Karpas-422 (cell line): ENCODE measurements around the gene IQSEC1. TPM values are rescaled to one million over a fixed set of nuclear protein-coding genes. Genes with fewer than 3 reads are reported as not detected.

Experiments
- DNase-seq: peaks from one replicate; pipeline ENCODE4 v3.0.0-alpha.2; 2015
- H2AFZ ChIP-seq: fragments of 200-600 bp; sonication (generic); 2 replicates; pipeline ENCODE4 v1.6.1; 2014; ENCODE audit warnings: antibody characterized with exemption, low read length, mixed read lengths
- H3K27ac ChIP-seq: fragments of 200-600 bp; sonication (generic); 2 replicates; pipeline ENCODE4 v1.5.1; 2014; ENCODE audit warnings: mild to moderate bottlenecking, low read length, moderate library complexity
- H3K27me3 ChIP-seq: fragments of 200-600 bp; sonication (generic); 2 replicates; pipeline ENCODE4 v1.6.1; 2014; ENCODE audit warnings: low read length, mixed read lengths
- H3K36me3 ChIP-seq: fragments of 200-600 bp; sonication (generic); 2 replicates; pipeline ENCODE4 v1.6.1; 2014; ENCODE audit warnings: low read length, mixed read lengths; ENCODE audit not compliant: insufficient read depth
- H3K4me1 ChIP-seq: fragments of 200-600 bp; sonication (generic); 2 replicates; pipeline ENCODE4 v1.6.1; 2014; ENCODE audit warnings: mild to moderate bottlenecking, low read length, mixed read lengths
- H3K4me2 ChIP-seq: fragments of 200-600 bp; sonication (generic); 2 replicates; pipeline ENCODE4 v1.6.1; 2014; ENCODE audit warnings: low read length, low read depth, mild to moderate bottlenecking; ENCODE audit not compliant: poor library complexity, severe bottlenecking
- H3K4me3 ChIP-seq: fragments of 200-600 bp; sonication (generic); 2 replicates; pipeline ENCODE4 v1.5.1; 2014; ENCODE audit warnings: mild to moderate bottlenecking, antibody characterized with exemption, low read length, mixed read lengths
- H3K79me2 ChIP-seq: fragments of 200-600 bp; sonication (generic); 2 replicates; pipeline ENCODE4 v1.6.1; 2014; ENCODE audit warnings: mild to moderate bottlenecking, low read length, mixed read lengths
- H3K9ac ChIP-seq: fragments of 200-600 bp; sonication (generic); 2 replicates; pipeline ENCODE4 v1.6.0; 2014; ENCODE audit warnings: low read length
- H3K9me2 ChIP-seq: fragments of 200-600 bp; sonication (generic), shearing (Covaris generic); replicated peaks from 2 replicates; pipeline ENCODE4 v1.6.0; 2014; ENCODE audit warnings: mild to moderate bottlenecking, low read length, moderate library complexity; ENCODE audit not compliant: insufficient read depth
- H3K9me3 ChIP-seq: fragments of 300-700, 200-600 bp; sonication (generic); 2 replicates; pipeline ENCODE4 v1.6.1; 2014; ENCODE audit warnings: low read length, mixed read lengths
- H4K20me1 ChIP-seq: fragments of 200-600 bp; sonication (generic); 2 replicates; pipeline ENCODE4 v1.6.1; 2014; ENCODE audit warnings: mild to moderate bottlenecking, antibody characterized with exemption, low read length, low read depth; ENCODE audit not compliant: insufficient read depth
- total RNA-seq: library from RNA; depleted of rRNA; stranded (reverse); fragments of >200 nt; shearing (Covaris generic); gene quantifications from 2 replicates; pipeline ENCODE4 v1.2.3, GENCODE V29; 2014; ENCODE audit warnings: low replicate concordance

The IQSEC1 gene
- total RNA-seq, 1 experiment from 2014 or later, result 4.7 TPM

DNA sequence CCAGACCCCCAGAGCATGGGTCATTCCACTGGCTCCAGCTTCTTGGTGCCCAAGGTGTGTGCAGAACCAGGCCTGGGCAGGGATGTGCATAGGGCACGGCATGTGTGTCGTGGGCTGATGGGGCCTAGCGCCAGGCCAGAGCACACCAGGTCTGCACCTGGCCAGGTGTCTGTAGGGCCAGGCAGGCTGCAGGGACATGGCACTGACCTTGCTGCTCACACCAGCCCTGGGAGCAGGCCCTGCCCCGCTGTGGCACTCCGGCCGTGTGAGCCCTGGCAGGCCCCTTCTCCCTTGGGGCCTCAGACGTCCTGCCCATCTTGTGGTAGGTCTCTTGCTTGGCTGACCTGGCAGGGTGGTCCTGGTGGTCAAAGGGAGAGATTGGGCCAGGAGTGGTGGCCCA is 147.6 kb downstream of the IQSEC1 start:
- H3K27me3 ChIP-seq, result no peaks in the 10 kb centered on the region
- no peaks in the 10 kb centered on the region; the same call in 1 of the 2 replicates for H3K4me1 ChIP-seq
- no peak for DNase-seq
- no peaks in the 10 kb centered on the region for H3K9me2 ChIP-seq
- no peak overlapping the region for H2AFZ ChIP-seq
- H3K27ac ChIP-seq, result no peak overlapping the region
- no peaks in the 10 kb centered on the region for H3K36me3 ChIP-seq
- H3K9me3 ChIP-seq, result no peaks in the 10 kb centered on the region
- H3K79me2 ChIP-seq, result no peaks in the 10 kb centered on the region
- H3K9ac ChIP-seq, result no peak overlapping the region
- H3K4me3 ChIP-seq, result no peak overlapping the region
- no peak overlapping the region for H3K4me2 ChIP-seq
- peaks cover 16% of the 10 kb centered on the region; the same call in 1 of the 2 replicates for H4K20me1 ChIP-seq

DNA sequence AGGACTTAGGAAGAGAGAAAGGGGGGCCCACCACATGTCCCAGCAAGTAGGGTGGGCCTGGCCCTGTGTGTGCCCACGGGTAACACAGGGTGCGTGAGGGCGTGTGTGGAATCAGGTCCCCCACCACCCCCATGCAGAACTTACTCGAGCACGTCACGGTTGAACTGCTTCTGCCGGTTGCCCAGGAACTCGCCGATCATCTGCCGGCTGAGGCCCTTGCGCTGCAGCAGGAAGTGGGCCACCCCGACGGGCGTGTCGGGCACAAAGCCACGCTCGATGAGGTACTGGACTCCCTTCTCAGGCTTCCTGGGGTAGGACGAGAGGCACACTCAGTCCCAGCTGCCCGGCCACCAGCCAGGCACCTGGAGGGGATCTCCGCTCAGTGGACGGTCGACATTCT is 148.8 kb downstream of the IQSEC1 start:
- DNase-seq, result no peak
- Histone ChIP-seq H3K4me2 (no peak overlapping the region), H2AFZ (no peak overlapping the region), H3K4me3 (no peak overlapping the region), H3K9ac (no peak overlapping the region), H4K20me1 (peaks cover 8% of the 10 kb centered on the region; the same call in 1 of the 2 replicates), H3K27ac (no peak overlapping the region), H3K36me3 (no peaks in the 10 kb centered on the region), H3K79me2 (no peaks in the 10 kb centered on the region), H3K9me2 (no peaks in the 10 kb centered on the region), H3K9me3 (no peaks in the 10 kb centered on the region), H3K4me1 (no peaks in the 10 kb centered on the region; the same call in 1 of the 2 replicates), H3K27me3 (no peaks in the 10 kb centered on the region)

DNA sequence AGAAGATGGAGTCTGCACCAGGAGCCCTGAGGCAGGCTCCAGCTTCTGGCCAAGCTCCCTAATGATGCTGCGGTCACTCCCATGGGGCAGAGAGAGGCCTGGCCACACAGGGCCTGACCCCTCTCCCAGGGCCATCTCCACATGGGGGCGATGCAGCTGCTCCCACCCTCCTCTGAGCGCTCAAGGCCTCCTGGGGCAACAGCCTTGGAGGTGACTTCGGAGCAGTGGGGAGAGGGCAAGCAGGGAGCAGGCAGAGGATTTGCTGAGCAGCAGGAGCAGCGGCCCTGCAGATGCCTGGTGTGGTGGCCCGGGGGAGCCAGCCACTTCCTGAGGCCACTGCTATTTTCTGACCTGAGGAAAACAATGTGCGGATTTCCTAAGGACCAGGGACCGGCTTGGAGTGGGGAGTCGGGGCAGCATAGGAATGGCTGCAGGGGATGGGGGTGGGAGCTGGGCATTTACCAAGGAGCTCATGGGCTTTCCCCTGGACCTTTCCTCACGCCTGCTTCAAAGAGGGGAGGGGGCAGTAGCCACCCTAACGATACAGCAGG is 150.3 kb downstream of the IQSEC1 start:
- no peaks in the 10 kb centered on the region; the same call in 1 of the 2 replicates for H4K20me1 ChIP-seq
- no peak overlapping the region for H3K27ac ChIP-seq
- H3K4me3 ChIP-seq, result no peak overlapping the region
- H3K36me3 ChIP-seq, result no peaks in the 10 kb centered on the region
- no peaks in the 10 kb centered on the region for H3K9me3 ChIP-seq
- no peaks in the 10 kb centered on the region; the same call in 1 of the 2 replicates for H3K4me1 ChIP-seq
- no peak overlapping the region for H3K9ac ChIP-seq
- H3K79me2 ChIP-seq, result no peaks in the 10 kb centered on the region
- H3K4me2 ChIP-seq, result no peak overlapping the region
- H3K9me2 ChIP-seq, result no peaks in the 10 kb centered on the region
- no peak overlapping the region for H2AFZ ChIP-seq
- DNase-seq, result no peak
- no peaks in the 10 kb centered on the region for H3K27me3 ChIP-seq

DNA sequence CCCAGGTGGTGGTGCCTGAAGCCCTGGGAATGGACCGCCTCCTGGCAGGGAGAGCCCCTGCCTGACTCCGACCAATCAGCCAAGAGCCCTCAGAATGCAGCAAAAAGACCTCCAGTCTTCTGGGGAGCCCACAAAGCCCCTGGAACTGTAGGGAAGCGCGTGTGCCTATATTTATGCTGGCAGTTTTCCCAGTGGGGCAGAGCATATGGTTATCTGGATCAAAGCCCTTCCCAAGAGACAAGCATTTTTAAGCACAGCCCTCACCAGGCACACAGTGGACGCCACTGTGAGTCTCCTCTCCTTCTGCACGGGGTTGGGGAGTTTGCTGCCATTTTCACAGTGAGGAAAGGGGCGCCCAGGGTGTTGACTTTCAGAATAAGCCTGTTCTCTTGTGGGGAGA is 150.9 kb downstream of the IQSEC1 start:
- H3K4me1 ChIP-seq, result no peaks in the 10 kb centered on the region; the same call in 1 of the 2 replicates
- no peaks in the 10 kb centered on the region for H3K9me3 ChIP-seq
- no peak overlapping the region for H3K27ac ChIP-seq
- H3K79me2 ChIP-seq, result no peaks in the 10 kb centered on the region
- no peak overlapping the region for H3K4me3 ChIP-seq
- DNase-seq, result no peak
- no peaks in the 10 kb centered on the region for H3K27me3 ChIP-seq
- H2AFZ ChIP-seq, result no peak overlapping the region
- no peak overlapping the region for H3K4me2 ChIP-seq
- no peak overlapping the region for H3K9ac ChIP-seq
- H3K36me3 ChIP-seq, result no peaks in the 10 kb centered on the region
- H4K20me1 ChIP-seq, result no peaks in the 10 kb centered on the region; the same call in 1 of the 2 replicates
- H3K9me2 ChIP-seq, result no peaks in the 10 kb centered on the region

DNA sequence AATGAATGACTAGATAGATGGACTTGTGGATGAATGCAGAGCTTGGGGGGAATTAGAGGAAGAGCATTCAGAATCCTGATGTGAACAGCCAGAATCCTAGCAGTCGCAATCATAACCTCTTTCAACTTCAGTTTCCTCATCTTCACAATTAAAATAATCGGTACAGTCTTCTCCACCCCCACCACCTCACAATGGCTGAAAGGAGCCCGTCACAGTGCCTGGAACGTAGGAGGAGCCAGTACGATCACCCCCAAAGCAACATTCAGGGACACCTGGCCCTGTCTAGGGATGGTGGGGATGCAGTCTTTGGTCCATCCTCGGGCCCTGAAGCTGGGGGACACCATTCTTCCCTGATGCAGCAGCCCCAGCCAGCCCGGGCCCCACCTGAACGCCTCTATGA is 151.5 kb downstream of the IQSEC1 start:
- Histone ChIP-seq H4K20me1 (no peaks in the 10 kb centered on the region; the same call in 1 of the 2 replicates), H3K4me2 (no peak overlapping the region), H2AFZ (no peak overlapping the region), H3K27me3 (no peaks in the 10 kb centered on the region), H3K27ac (no peak overlapping the region), H3K4me1 (no peaks in the 10 kb centered on the region; the same call in 1 of the 2 replicates), H3K9me3 (no peaks in the 10 kb centered on the region), H3K9ac (no peak overlapping the region), H3K79me2 (no peaks in the 10 kb centered on the region), H3K36me3 (no peaks in the 10 kb centered on the region), H3K4me3 (no peak overlapping the region), H3K9me2 (no peaks in the 10 kb centered on the region)
- DNase-seq, result no peak

DNA sequence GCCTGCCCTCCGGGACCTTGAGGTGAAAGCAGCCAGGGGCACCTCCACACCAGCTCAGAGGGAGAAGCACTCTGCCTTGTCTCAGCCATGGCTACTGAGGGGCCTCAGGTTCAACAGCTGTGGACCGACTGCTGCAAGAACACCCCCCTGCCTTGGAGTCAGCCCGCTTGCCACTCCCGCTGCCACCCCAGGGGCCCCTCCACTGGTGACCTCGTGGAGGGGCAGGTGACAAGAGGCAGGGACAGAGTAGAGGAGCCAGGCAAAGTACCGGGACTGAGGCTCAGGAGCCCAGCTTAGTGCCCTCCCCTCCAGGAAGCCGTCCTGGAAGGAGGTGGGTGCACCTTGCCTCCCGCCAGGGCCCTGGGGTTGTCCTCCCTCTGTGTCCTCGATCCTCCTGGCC is 152.3 kb downstream of the IQSEC1 start:
- H3K4me2 ChIP-seq, result no peak overlapping the region
- H3K27me3 ChIP-seq, result no peaks in the 10 kb centered on the region
- no peak overlapping the region for H2AFZ ChIP-seq
- no peak overlapping the region for H3K4me3 ChIP-seq
- H3K27ac ChIP-seq, result no peak overlapping the region
- no peaks in the 10 kb centered on the region for H3K79me2 ChIP-seq
- no peaks in the 10 kb centered on the region for H3K9me2 ChIP-seq
- H3K9ac ChIP-seq, result no peak overlapping the region
- no peaks in the 10 kb centered on the region; the same call in 1 of the 2 replicates for H4K20me1 ChIP-seq
- no peak for DNase-seq
- no peaks in the 10 kb centered on the region for H3K9me3 ChIP-seq
- no peaks in the 10 kb centered on the region for H3K36me3 ChIP-seq
- no peaks in the 10 kb centered on the region; the same call in 1 of the 2 replicates for H3K4me1 ChIP-seq

DNA sequence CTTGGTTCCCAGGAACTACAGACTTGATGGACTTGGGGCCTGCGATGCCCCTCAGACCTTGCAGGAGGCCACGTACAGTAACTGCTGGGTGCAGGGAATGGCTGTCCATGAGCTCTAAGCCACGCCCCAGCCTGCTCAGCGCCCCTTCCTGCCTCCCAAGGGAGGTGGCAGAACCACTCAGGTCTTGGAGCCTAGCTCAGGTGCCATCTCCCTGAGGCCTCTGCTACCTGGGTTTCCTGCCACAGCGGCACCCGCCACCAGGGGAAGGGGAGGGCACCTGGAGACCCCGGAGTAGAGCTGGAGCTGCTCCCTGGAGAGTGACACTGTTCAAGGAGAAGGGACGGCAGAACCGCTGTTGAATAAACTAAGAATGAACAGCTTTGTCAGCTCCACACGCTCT is 154.0 kb downstream of the IQSEC1 start:
- Histone ChIP-seq H3K36me3 (no peaks in the 10 kb centered on the region), H3K9me3 (no peaks in the 10 kb centered on the region), H2AFZ (no peak overlapping the region), H3K27me3 (no peaks in the 10 kb centered on the region), H3K9ac (no peak overlapping the region), H3K9me2 (no peaks in the 10 kb centered on the region), H4K20me1 (peaks cover 6% of the 10 kb centered on the region; the same call in 1 of the 2 replicates), H3K79me2 (no peaks in the 10 kb centered on the region), H3K4me2 (no peak overlapping the region), H3K4me1 (no peaks in the 10 kb centered on the region), H3K4me3 (no peak overlapping the region), H3K27ac (no peak overlapping the region)
- DNase-seq, result no peak

DNA sequence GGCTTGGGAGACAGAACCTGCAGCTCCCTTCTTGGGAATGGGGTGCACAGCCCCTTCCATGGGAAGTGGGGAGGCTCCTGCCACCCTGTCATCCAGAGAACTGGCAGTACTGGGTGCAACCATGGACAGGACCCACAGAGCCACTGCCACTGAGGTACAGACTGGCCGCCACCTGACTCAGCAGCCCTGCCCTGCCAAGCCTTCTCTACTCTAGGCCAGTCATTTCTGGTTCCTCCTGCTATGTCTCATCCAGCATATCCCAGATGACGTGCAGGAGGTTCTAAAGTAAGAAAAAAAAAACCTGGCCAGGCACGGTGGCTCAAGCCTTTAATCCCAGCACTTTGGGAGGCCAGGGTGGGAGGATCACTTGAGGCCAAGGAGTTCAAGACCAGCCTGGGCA is 155.0 kb downstream of the IQSEC1 start:
- no peaks in the 10 kb centered on the region for H3K9me3 ChIP-seq
- H3K36me3 ChIP-seq, result no peaks in the 10 kb centered on the region
- H3K4me1 ChIP-seq, result no peaks in the 10 kb centered on the region
- peaks cover 10% of the 10 kb centered on the region; the same call in 1 of the 2 replicates for H4K20me1 ChIP-seq
- H3K9me2 ChIP-seq, result no peaks in the 10 kb centered on the region
- no peak overlapping the region for H3K4me3 ChIP-seq
- H3K9ac ChIP-seq, result no peak overlapping the region
- H3K27ac ChIP-seq, result no peak overlapping the region
- H2AFZ ChIP-seq, result no peak overlapping the region
- DNase-seq, result no peak
- no peaks in the 10 kb centered on the region for H3K27me3 ChIP-seq
- H3K79me2 ChIP-seq, result no peaks in the 10 kb centered on the region
- H3K4me2 ChIP-seq, result no peak overlapping the region
